ENCODE measurements around the gene DNAJC10.
A peak's percentile ranks its signal among the peaks of the same experiment; 100 is the strongest.
"Not testable (repeated sequence)": the region's sequence is repeated elsewhere in the genome, so short reads cannot be mapped to it uniquely, and the experiment has no call there.

The DNAJC10 gene

GRCh38 chr2:182728014-182728413, 12.0 kb downstream of the DNAJC10 start:
- DNase-seq = no peak

GRCh38 chr2:182729710-182730339, 13.8 kb downstream of the DNAJC10 start:
- no peak for DNase-seq

GRCh38 chr2:182730486-182730885, 14.4 kb downstream of the DNAJC10 start:
- DNase-seq = no peak

GRCh38 chr2:182732736-182733135, 16.7 kb downstream of the DNAJC10 start:
- DNase-seq = no peak

GRCh38 chr2:182733572-182733971, 17.5 kb downstream of the DNAJC10 start:
- DNase-seq = no peak

GRCh38 chr2:182736856-182737255, 20.8 kb downstream of the DNAJC10 start:
- DNase-seq = not testable (repeated sequence)

- DNase-seq = no peak
These were observed 24.6 kb downstream of the DNAJC10 start for GRCh38 chr2:182740701-182741100.

GRCh38 chr2:182741620-182742019, 25.6 kb downstream of the DNAJC10 start:
- no peak for DNase-seq

- no peak for DNase-seq
These were observed 28.4 kb downstream of the DNAJC10 start for GRCh38 chr2:182744490-182744889.

GRCh38 chr2:182745061-182745460, 29.0 kb downstream of the DNAJC10 start:
- DNase-seq = no peak

GRCh38 chr2:182745894-182746293, 29.8 kb downstream of the DNAJC10 start:
- DNase-seq = not testable (repeated sequence)

GRCh38 chr2:182754231-182754630, 38.2 kb downstream of the DNAJC10 start:
- no peak for DNase-seq

GRCh38 chr2:182758379-182758778, 42.3 kb downstream of the DNAJC10 start:
- no peak for DNase-seq

GRCh38 chr2:182761903-182762302, 45.8 kb downstream of the DNAJC10 start:
- no peak for DNase-seq

- DNase-seq = no peak
These were observed 47.4 kb downstream of the DNAJC10 start for GRCh38 chr2:182763311-182763912.

GRCh38 chr2:182766626-182767025, 50.6 kb downstream of the DNAJC10 start:
- no peak for DNase-seq

GRCh38 chr2:182767578-182767977, 51.5 kb downstream of the DNAJC10 start:
- no peak for DNase-seq

- DNase-seq = not testable (repeated sequence)
These were observed 52.9 kb downstream of the DNAJC10 start for GRCh38 chr2:182768950-182769349.

- DNase-seq = no peak
These were observed 63.3 kb downstream of the DNAJC10 start for GRCh38 chr2:182779323-182779722.

GRCh38 chr2:182781099-182781498, 65.0 kb downstream of the DNAJC10 start:
- DNase-seq = not testable (repeated sequence)

GRCh38 chr2:182782686-182783085, 66.6 kb downstream of the DNAJC10 start:
- DNase-seq = not testable (repeated sequence)

GRCh38 chr2:182784058-182784706, 68.1 kb downstream of the DNAJC10 start:
- no peak for DNase-seq

GRCh38 chr2:182784777-182785176, 68.7 kb downstream of the DNAJC10 start:
- DNase-seq = peak; percentile 13

- DNase-seq = no peak
These were observed 76.4 kb downstream of the DNAJC10 start for GRCh38 chr2:182792441-182792840.

Data from NCI-H526 treated with DMSO at 0.1 percent for 48 hours (cell line).